Forelimb muscle (tissue), 1 donor: ENCODE measurements around the gene MYOF. TPM values are rescaled to one million over a fixed set of nuclear protein-coding genes. Genes with fewer than 3 reads are reported as not detected.

Source experiments
- polyA plus RNA-seq: library from polyadenylated mRNA; unstranded; fragments of 120-200 nt; gene quantifications from one replicate; pipeline ENCODE4 v1.2.1, GENCODE V29; 2013; ENCODE audit not compliant: insufficient read length

Gene MYOF
- polyA plus RNA-seq, 1 donor: 52.4 TPM

Other genes with a start within 250 kb of the MYOF start
- gene CEP55, start 14.3 kb upstream of the MYOF start, polyA plus RNA-seq: 6.2 TPM
- gene FFAR4, start 84.3 kb upstream of the MYOF start, polyA plus RNA-seq: 0.04 TPM
- 1.9 TPM for gene RBP4, start 118.9 kb upstream of the MYOF start, polyA plus RNA-seq
- gene PDE6C, start 130.2 kb upstream of the MYOF start, polyA plus RNA-seq: 0.58 TPM
- 25.9 TPM for gene FRA10AC1, start 220.3 kb upstream of the MYOF start, polyA plus RNA-seq